HG03520 (cell line): ENCODE results near the gene SAMSN1.
"Not testable (repeated sequence)": the region's sequence is repeated elsewhere in the genome, so short reads cannot be mapped to it uniquely, and the experiment has no call there.

Experiments
- ATAC-seq: cut with Tn5 transposase; IDR thresholded peaks from one replicate; pipeline ENCODE4 v1.9.1; 2021; ENCODE audit warnings: mild to moderate bottlenecking, moderate library complexity; ENCODE audit not compliant: unreplicated experiment

SAMSN1 gene

GRCh38 chr21:14567331-14568279 is 21.5 kb upstream of the SAMSN1 start:
- ATAC-seq, result no peak

- ATAC-seq, result no peak
Measured at GRCh38 chr21:14566894-14567293, 20.8 kb upstream of the SAMSN1 start.

GRCh38 chr21:14562959-14563358 is 16.8 kb upstream of the SAMSN1 start:
- no peak for ATAC-seq

- no peak for ATAC-seq
Measured at GRCh38 chr21:14560555-14560954, 14.4 kb upstream of the SAMSN1 start.

- ATAC-seq, result no peak
Measured at GRCh38 chr21:14560139-14560538, 14.0 kb upstream of the SAMSN1 start.

GRCh38 chr21:14559102-14559501 is 13.0 kb upstream of the SAMSN1 start:
- no peak for ATAC-seq

- no peak for ATAC-seq
Measured at GRCh38 chr21:14557413-14557812, 11.3 kb upstream of the SAMSN1 start.

- ATAC-seq, result no peak
Measured at GRCh38 chr21:14554948-14555347, 8.8 kb upstream of the SAMSN1 start.

GRCh38 chr21:14553422-14553821 is 7.3 kb upstream of the SAMSN1 start:
- ATAC-seq, result no peak

GRCh38 chr21:14551741-14552140 is 5.6 kb upstream of the SAMSN1 start:
- no peak for ATAC-seq

GRCh38 chr21:14550135-14550534 is 4.0 kb upstream of the SAMSN1 start:
- ATAC-seq, result no peak

GRCh38 chr21:14548779-14549178 is 2.7 kb upstream of the SAMSN1 start:
- ATAC-seq, result no peak

- no peak for ATAC-seq
Measured at GRCh38 chr21:14547834-14548513, 1.9 kb upstream of the SAMSN1 start.

GRCh38 chr21:14546719-14547118 is 604 bp upstream of the SAMSN1 start:
- not testable (repeated sequence) for ATAC-seq

GRCh38 chr21:14543983-14544382 is 2.1 kb downstream of the SAMSN1 start:
- ATAC-seq, result no peak

GRCh38 chr21:14542638-14543037 is 3.5 kb downstream of the SAMSN1 start:
- no peak for ATAC-seq

- no peak for ATAC-seq
Measured at GRCh38 chr21:14541841-14542490, 4.1 kb downstream of the SAMSN1 start.

- ATAC-seq, result no peak
Measured at GRCh38 chr21:14538483-14538882, 7.6 kb downstream of the SAMSN1 start.

- no peak for ATAC-seq
Measured at GRCh38 chr21:14536929-14537328, 9.2 kb downstream of the SAMSN1 start.

- ATAC-seq, result no peak
Measured at GRCh38 chr21:14535702-14536101, 10.4 kb downstream of the SAMSN1 start.
